Endodermal cell (in vitro differentiated cells): ENCODE results near the gene RELA. TPM values are rescaled to one million over a fixed set of nuclear protein-coding genes. Genes with fewer than 3 reads are reported as not detected.

Source experiments
- DNase-seq: peaks from one replicate; pipeline ENCODE4 v3.0.0-alpha.2; 2017
- H3K27ac ChIP-seq: 2 replicates; pipeline ENCODE4 v1.5.1; 2013; ENCODE audit warnings: mild to moderate bottlenecking, low read depth, low read length, moderate library complexity
- H3K27me3 ChIP-seq: 2 replicates; pipeline ENCODE4 v1.6.1; 2013; ENCODE audit warnings: mild to moderate bottlenecking, low read length, moderate library complexity; ENCODE audit not compliant: insufficient read depth, control insufficient read depth, poor library complexity, severe bottlenecking
- H3K36me3 ChIP-seq: 2 replicates; pipeline ENCODE4 v1.7.0; 2013; ENCODE audit warnings: mild to moderate bottlenecking, low read length, moderate library complexity; ENCODE audit not compliant: control insufficient read depth, insufficient read depth
- H3K4me1 ChIP-seq: one replicate; pipeline ENCODE4 v1.7.0; 2013; ENCODE audit warnings: low read length; ENCODE audit not compliant: control insufficient read depth, insufficient read depth
- H3K4me3 ChIP-seq: 2 replicates; pipeline ENCODE4 v1.5.1; 2013; ENCODE audit warnings: mild to moderate bottlenecking, low read length, moderate library complexity
- H3K9ac ChIP-seq: 2 replicates; pipeline ENCODE4 v1.6.1; 2013; ENCODE audit warnings: mild to moderate bottlenecking, low read length, moderate library complexity; ENCODE audit not compliant: poor library complexity, severe bottlenecking; ENCODE audit errors: extremely low read depth
- H3K9me3 ChIP-seq: 2 replicates; pipeline ENCODE4 v1.6.1; 2013; ENCODE audit warnings: mild to moderate bottlenecking, low read length, moderate library complexity; ENCODE audit not compliant: control insufficient read depth
- H3K27ac Mint-ChIP-seq: 2 replicates; pipeline ENCODE4 v1.8.0; 2020; ENCODE audit warnings: mixed read lengths
- H3K27me3 Mint-ChIP-seq: 2 replicates; pipeline ENCODE4 v1.8.0; 2021; ENCODE audit warnings: mild to moderate bottlenecking, mixed read lengths; ENCODE audit not compliant: insufficient read depth
- H3K36me3 Mint-ChIP-seq: 2 replicates; pipeline ENCODE4 v1.8.0; 2020; ENCODE audit warnings: low read depth, mixed read lengths
- H3K4me1 Mint-ChIP-seq: 2 replicates; pipeline ENCODE4 v1.8.0; 2020; ENCODE audit warnings: mixed read lengths
- H3K4me3 Mint-ChIP-seq: 2 replicates; pipeline ENCODE4 v1.8.0; 2020; ENCODE audit warnings: mild to moderate bottlenecking, moderate library complexity, mixed read lengths
- H3K9me3 Mint-ChIP-seq: 2 replicates; pipeline ENCODE4 v1.8.0; 2020; ENCODE audit warnings: mild to moderate bottlenecking, mixed read lengths
- WGBS, 2 experiments: methylation state at CpG; one replicate each; pipeline versions ENCODE4 v1.1.5 to v1.1.7; 2013; ENCODE audit warnings: missing lambda C conversion rate in 2 of 2, mixed read lengths in 1 of 2; ENCODE audit not compliant: insufficient coverage in 1 of 2, insufficient read length in 1 of 2; 5-methylcytosine and 5-hydroxymethylcytosine counted together
- total RNA-seq, 2 donors: library from RNA; stranded (reverse); fragmentation: NEBNext Ultra II Directional in 1 of 2; extraction: Animal tissue kit (Norgen Biotek cat#: 25700) in 1 of 2; gene quantifications; 2 replicates in 1 of 2; 3 replicates in 1 of 2; pipeline ENCODE4 v1.2.1, GENCODE V29; 2021
- TF ChIP-seq, protein P1 (sequence below): fragments of 200-600 bp; sonication (generic); conservative IDR thresholded peaks from 2 replicates; pipeline ENCODE4 v1.5.0; 2021; ENCODE audit warnings: antibody characterized with exemption, mild to moderate bottlenecking

Gene RELA
- total RNA-seq, 2 donors from 2014 or later, result 40.2 to 41.1 TPM

DNA sequence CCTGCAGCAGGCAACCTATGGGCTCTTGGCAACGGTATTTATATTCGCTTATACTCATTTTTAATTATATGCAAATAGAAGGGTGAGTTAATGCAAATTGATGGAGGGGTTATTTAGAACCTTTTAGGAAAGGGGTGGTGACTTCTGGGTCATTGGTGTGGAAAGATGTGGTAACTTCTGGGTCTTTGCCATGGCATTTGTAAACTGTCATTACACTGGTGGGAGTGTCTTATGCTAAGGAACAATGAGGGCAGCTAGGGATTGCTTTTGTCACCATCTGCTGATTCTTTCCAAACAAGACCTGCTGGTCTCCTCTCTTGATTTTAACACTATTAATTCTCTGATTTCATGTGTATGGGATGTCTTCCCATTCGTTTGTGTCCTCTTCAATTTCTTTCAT, 37.7 kb upstream of the RELA start:
- Histone ChIP-seq H3K4me1 (no peaks in the 10 kb centered on the region), H3K4me3 (no peak overlapping the region), H3K36me3 (no peaks in the 10 kb centered on the region), H3K9me3 (peaks cover 7% of the 10 kb centered on the region), H3K9ac (no peak overlapping the region), H3K27ac (no peak overlapping the region), H3K27me3 (peaks cover 16% of the 10 kb centered on the region)
- H3K9me3 Mint-ChIP-seq, result peaks cover 16% of the 10 kb centered on the region
- DNase-seq, result no peak
- TF ChIP-seq, protein P1, sequence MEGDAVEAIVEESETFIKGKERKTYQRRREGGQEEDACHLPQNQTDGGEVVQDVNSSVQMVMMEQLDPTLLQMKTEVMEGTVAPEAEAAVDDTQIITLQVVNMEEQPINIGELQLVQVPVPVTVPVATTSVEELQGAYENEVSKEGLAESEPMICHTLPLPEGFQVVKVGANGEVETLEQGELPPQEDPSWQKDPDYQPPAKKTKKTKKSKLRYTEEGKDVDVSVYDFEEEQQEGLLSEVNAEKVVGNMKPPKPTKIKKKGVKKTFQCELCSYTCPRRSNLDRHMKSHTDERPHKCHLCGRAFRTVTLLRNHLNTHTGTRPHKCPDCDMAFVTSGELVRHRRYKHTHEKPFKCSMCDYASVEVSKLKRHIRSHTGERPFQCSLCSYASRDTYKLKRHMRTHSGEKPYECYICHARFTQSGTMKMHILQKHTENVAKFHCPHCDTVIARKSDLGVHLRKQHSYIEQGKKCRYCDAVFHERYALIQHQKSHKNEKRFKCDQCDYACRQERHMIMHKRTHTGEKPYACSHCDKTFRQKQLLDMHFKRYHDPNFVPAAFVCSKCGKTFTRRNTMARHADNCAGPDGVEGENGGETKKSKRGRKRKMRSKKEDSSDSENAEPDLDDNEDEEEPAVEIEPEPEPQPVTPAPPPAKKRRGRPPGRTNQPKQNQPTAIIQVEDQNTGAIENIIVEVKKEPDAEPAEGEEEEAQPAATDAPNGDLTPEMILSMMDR, result no peak
- no peak overlapping the region for H3K27ac Mint-ChIP-seq
- no peaks in the 10 kb centered on the region for H3K36me3 Mint-ChIP-seq
- H3K4me3 Mint-ChIP-seq, result no peak overlapping the region
- H3K27me3 Mint-ChIP-seq, result peaks cover 41% of the 10 kb centered on the region
- no peaks in the 10 kb centered on the region for H3K4me1 Mint-ChIP-seq
- 94% methylated on average over 3 of the region's 3 CpGs; no CpG with 5 or more reads in 1 of the 2 experiments for WGBS, 2 experiments

DNA sequence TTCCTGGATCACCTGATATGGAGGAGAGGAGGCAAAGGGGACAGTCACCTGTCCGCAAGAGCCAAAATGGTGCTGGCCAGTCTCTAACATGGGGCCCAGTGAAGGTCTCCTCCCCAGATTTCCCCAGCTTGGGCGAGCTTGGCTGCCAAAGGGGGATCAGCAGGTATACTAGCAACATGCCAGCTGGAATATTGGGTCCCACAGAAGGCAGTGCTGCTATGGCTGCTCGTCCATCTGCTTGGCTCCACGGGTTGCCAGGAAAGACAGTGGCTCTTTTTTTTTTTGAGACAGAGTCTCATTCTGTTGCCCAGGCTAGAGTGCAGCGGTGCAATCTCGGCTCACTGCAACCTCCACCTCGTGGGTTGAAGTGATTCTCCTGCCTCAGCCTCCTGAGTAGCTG, 36.6 kb upstream of the RELA start:
- no peaks in the 10 kb centered on the region for H3K4me1 Mint-ChIP-seq
- no peaks in the 10 kb centered on the region for H3K36me3 Mint-ChIP-seq
- Histone ChIP-seq H3K4me3 (no peak overlapping the region), H3K9ac (no peak overlapping the region), H3K9me3 (peaks cover 7% of the 10 kb centered on the region), H3K27ac (no peak overlapping the region), H3K4me1 (no peaks in the 10 kb centered on the region), H3K27me3 (peaks cover 16% of the 10 kb centered on the region), H3K36me3 (no peaks in the 10 kb centered on the region)
- DNase-seq, result no peak
- H3K27ac Mint-ChIP-seq, result no peak overlapping the region
- H3K27me3 Mint-ChIP-seq, result peaks cover 38% of the 10 kb centered on the region
- H3K9me3 Mint-ChIP-seq, result peaks cover 16% of the 10 kb centered on the region
- no peak overlapping the region for H3K4me3 Mint-ChIP-seq
- WGBS, 2 experiments, result 68 to 80% methylated on average over 6 to 7 of the region's 7 CpGs
- TF ChIP-seq, protein P1, result no peak

DNA sequence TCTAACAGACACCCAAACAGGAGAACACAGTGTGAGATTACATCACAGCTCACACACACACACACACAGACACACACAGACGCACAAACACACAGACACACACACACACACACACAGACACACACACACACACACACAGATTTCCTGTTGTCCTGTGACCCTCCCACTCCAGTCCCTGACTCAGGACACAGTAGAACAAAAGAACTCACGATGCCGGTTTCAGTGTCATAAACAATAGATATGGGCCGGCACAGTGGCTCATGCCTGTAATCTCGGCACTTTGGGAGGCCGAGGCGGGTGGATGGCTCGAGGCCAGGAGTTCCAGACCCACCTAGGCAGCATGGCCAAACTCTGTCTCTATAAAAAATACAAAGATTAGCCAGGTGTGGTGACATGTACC, 35.5 kb upstream of the RELA start:
- H3K27me3 ChIP-seq, result peaks cover 13% of the 10 kb centered on the region
- 90 to 91% methylated on average over 6 to 8 of the region's 8 CpGs for WGBS, 2 experiments
- H3K4me3 ChIP-seq, result no peak overlapping the region
- no peak overlapping the region for H3K9ac ChIP-seq
- Mint-ChIP-seq H3K27ac (no peak overlapping the region), H3K27me3 (peaks cover 33% of the 10 kb centered on the region), H3K4me3 (no peak overlapping the region), H3K9me3 (peaks cover 16% of the 10 kb centered on the region), H3K36me3 (no peaks in the 10 kb centered on the region), H3K4me1 (peaks cover 7% of the 10 kb centered on the region)
- H3K4me1 ChIP-seq, result peaks cover 3% of the 10 kb centered on the region
- no peaks in the 10 kb centered on the region for H3K36me3 ChIP-seq
- H3K27ac ChIP-seq, result no peak overlapping the region
- DNase-seq, result no peak
- peaks cover 7% of the 10 kb centered on the region for H3K9me3 ChIP-seq
- TF ChIP-seq, protein P1, result no peak
